HepG2 (cell line): ENCODE results near the gene WDR6. TPM values are rescaled to one million over a fixed set of nuclear protein-coding genes. Genes with fewer than 3 reads are reported as not detected.

Source experiments
- AFF4 ChIP-seq: sonication (generic); formaldehyde crosslinking; IDR thresholded peaks from 2 replicates; pipeline ENCODE4 v1.4.0; 2020; ENCODE audit warnings: missing genetic modification reagents
- BRCA1 ChIP-seq: sonication (generic); formaldehyde crosslinking; IDR thresholded peaks from 2 replicates; pipeline ENCODE4 v1.4.0; 2020; ENCODE audit warnings: missing genetic modification reagents
- CEBPG ChIP-seq: IDR thresholded peaks from 2 replicates; pipeline ENCODE4 v1.6.1; 2016
- HNF1B ChIP-seq: sonication (generic); formaldehyde crosslinking; IDR thresholded peaks from 2 replicates; pipeline ENCODE4 v1.5.1; 2020; ENCODE audit warnings: mild to moderate bottlenecking, moderate library complexity, missing genetic modification reagents
- HNRNPUL1 ChIP-seq: fragments of 200-400 bp; formaldehyde crosslinking; IDR thresholded peaks from 2 replicates; pipeline ENCODE4 v1.6.1; 2017; ENCODE audit warnings: low read depth, mild to moderate bottlenecking, low read length, moderate library complexity
- KLF6 ChIP-seq: IDR thresholded peaks from 2 replicates; pipeline ENCODE4 v1.8.0; 2016; ENCODE audit warnings: missing biosample characterization, missing genetic modification reagents
- MAFF ChIP-seq: IDR thresholded peaks from 2 replicates; pipeline ENCODE4 v1.6.1; 2011; ENCODE audit warnings: low read depth, low read length, improper control_type of control experiment
- PCBP2 ChIP-seq: fragments of 200-400 bp; formaldehyde crosslinking; optimal IDR thresholded peaks from 2 replicates; pipeline ENCODE3; 2018; ENCODE audit warnings: low read length, low read depth; ENCODE audit not compliant: poor library complexity, severe bottlenecking
- SMAD1 ChIP-seq: sonication (generic); formaldehyde crosslinking; IDR thresholded peaks from 2 replicates; pipeline ENCODE4 v1.4.0; 2020; ENCODE audit warnings: missing genetic modification reagents, low read depth, mild to moderate bottlenecking, borderline replicate concordance
- SMAD3 ChIP-seq: sonication (generic); formaldehyde crosslinking; IDR thresholded peaks from 2 replicates; pipeline ENCODE4 v1.4.0; 2020; ENCODE audit warnings: missing genetic modification reagents
- SMYD3 ChIP-seq: sonication (generic); formaldehyde crosslinking; IDR thresholded peaks from 2 replicates; pipeline ENCODE4 v1.8.1; 2023; ENCODE audit warnings: mild to moderate bottlenecking, missing genetic modification reagents
- SP140L ChIP-seq: sonication (generic); formaldehyde crosslinking; IDR thresholded peaks from 2 replicates; pipeline ENCODE4 v1.4.0; 2020; ENCODE audit warnings: missing genetic modification reagents, borderline replicate concordance
- TRAFD1 ChIP-seq: sonication (generic); formaldehyde crosslinking; IDR thresholded peaks from 2 replicates; pipeline ENCODE4 v1.5.1; 2020; ENCODE audit warnings: missing genetic modification reagents, mild to moderate bottlenecking, borderline replicate concordance
- ZBTB49 ChIP-seq: sonication (generic); formaldehyde crosslinking; IDR thresholded peaks from 2 replicates; pipeline ENCODE4 v1.4.0; 2020; ENCODE audit warnings: missing genetic modification reagents, borderline replicate concordance
- ZNF547 ChIP-seq: sonication (generic); formaldehyde crosslinking; IDR thresholded peaks from 2 replicates; pipeline ENCODE4 v1.5.1; 2020; ENCODE audit warnings: mild to moderate bottlenecking, missing genetic modification reagents
- ZNF576 ChIP-seq: sonication (generic); formaldehyde crosslinking; IDR thresholded peaks from 2 replicates; pipeline ENCODE4 v1.4.0; 2020; ENCODE audit warnings: mild to moderate bottlenecking, missing genetic modification reagents
- ZNF629 ChIP-seq: sonication (generic); formaldehyde crosslinking; conservative IDR thresholded peaks from 2 replicates; pipeline ENCODE4 v1.5.0; 2020; ENCODE audit warnings: missing genetic modification reagents
- ZNF747 ChIP-seq: sonication (generic); formaldehyde crosslinking; IDR thresholded peaks from 2 replicates; pipeline ENCODE4 v1.8.1; 2023; ENCODE audit warnings: missing genetic modification reagents, mild to moderate bottlenecking, borderline replicate concordance
- ZNF878 ChIP-seq: sonication (generic); formaldehyde crosslinking; IDR thresholded peaks from 2 replicates; pipeline ENCODE4 v1.8.1; 2023; ENCODE audit warnings: mild to moderate bottlenecking, missing genetic modification reagents, moderate library complexity
- polyA plus RNA-seq, 8 experiments: library from polyadenylated mRNA; depleted of rRNA in 3 of 8; stranded (reverse) in 7 of 8; unstranded in 1 of 8; fragments of >200 nt; fragmentation: Illumina TruSeq in 4 of 8; extraction: Trizol in 4 of 8; gene quantifications; 2 replicates each; pipeline versions ENCODE4 v1.2.1 to v1.2.3, GENCODE V29; 2011 to 2016; ENCODE audit warnings: low read depth in 4 of 8, missing spikeins in 1 of 8, mixed read lengths in 1 of 8; ENCODE audit not compliant: insufficient read depth in 1 of 8
- total RNA-seq, 5 experiments: library from RNA; depleted of rRNA; stranded (reverse); fragments of >200 nt; fragmentation: Illumina TruSeq; extraction: Trizol; gene quantifications; 2 replicates each; pipeline ENCODE4 v1.2.3, GENCODE V29; 2016; ENCODE audit warnings: low read depth in 1 of 5

WDR6 gene
- total and polyA plus RNA-seq, 2 of the 13 experiments (the other 11 are each of a cell fraction or from before 2014, with no cell fraction given), result 73.4 to 139 TPM

- TF ChIP-seq ZNF878 (CRISPR knock-in tag) (no peak; the same call in 1 of the 2 replicates), TRAFD1 (no peak), SP140L (CRISPR knock-in tag) (0 out of 2 replicates have a peak, but pooled peaks have one; percentile 20), ZNF547 (CRISPR knock-in tag) (peak; percentile 79), ZNF747 (CRISPR knock-in tag) (peak; percentile 94), AFF4 (CRISPR knock-in tag) (peak; percentile 79), ZNF629 (CRISPR knock-in tag) (no peak), SMAD1 (peak; percentile 61; the same call in 1 of the 2 replicates), HNRNPUL1 (no peak), CEBPG (CRISPR knock-in tag) (peak; percentile 57), MAFF (peak; percentile 30; the same call in 1 of the 2 replicates), HNF1B (CRISPR knock-in tag) (peak; percentile 76; the same call in 1 of the 2 replicates), ZBTB49 (CRISPR knock-in tag) (no peak), PCBP2 (no peak), ZNF576 (CRISPR knock-in tag) (0 out of 2 replicates have a peak, but pooled peaks have one; percentile 10), BRCA1 (CRISPR knock-in tag) (peak; percentile 67; the same call in 1 of the 2 replicates), SMAD3 (CRISPR knock-in tag) (peak; percentile 71; the same call in 1 of the 2 replicates), SMYD3 (0 out of 2 replicates have a peak, but pooled peaks have one; percentile 61), KLF6 (CRISPR knock-in tag) (peak; percentile 81; the same call in 1 of the 2 replicates)
These were observed at the start of gene WDR6 (continued) for GRCh38 chr3:49007068-49007770.
